NCI-H82 (cell line): Measurements from ENCODE around the gene LINGO3.
"Not testable (repeated sequence)": the region's sequence is repeated elsewhere in the genome, so short reads cannot be mapped to it uniquely, and the experiment has no call there.

ENCODE experiments used
- DNase-seq: peaks from one replicate; lab custom pipeline; 2025; lab: John Stamatoyannopoulos, UW

Gene LINGO3, protein sequence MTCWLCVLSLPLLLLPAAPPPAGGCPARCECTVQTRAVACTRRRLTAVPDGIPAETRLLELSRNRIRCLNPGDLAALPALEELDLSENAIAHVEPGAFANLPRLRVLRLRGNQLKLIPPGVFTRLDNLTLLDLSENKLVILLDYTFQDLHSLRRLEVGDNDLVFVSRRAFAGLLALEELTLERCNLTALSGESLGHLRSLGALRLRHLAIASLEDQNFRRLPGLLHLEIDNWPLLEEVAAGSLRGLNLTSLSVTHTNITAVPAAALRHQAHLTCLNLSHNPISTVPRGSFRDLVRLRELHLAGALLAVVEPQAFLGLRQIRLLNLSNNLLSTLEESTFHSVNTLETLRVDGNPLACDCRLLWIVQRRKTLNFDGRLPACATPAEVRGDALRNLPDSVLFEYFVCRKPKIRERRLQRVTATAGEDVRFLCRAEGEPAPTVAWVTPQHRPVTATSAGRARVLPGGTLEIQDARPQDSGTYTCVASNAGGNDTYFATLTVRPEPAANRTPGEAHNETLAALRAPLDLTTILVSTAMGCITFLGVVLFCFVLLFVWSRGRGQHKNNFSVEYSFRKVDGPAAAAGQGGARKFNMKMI

DNA sequence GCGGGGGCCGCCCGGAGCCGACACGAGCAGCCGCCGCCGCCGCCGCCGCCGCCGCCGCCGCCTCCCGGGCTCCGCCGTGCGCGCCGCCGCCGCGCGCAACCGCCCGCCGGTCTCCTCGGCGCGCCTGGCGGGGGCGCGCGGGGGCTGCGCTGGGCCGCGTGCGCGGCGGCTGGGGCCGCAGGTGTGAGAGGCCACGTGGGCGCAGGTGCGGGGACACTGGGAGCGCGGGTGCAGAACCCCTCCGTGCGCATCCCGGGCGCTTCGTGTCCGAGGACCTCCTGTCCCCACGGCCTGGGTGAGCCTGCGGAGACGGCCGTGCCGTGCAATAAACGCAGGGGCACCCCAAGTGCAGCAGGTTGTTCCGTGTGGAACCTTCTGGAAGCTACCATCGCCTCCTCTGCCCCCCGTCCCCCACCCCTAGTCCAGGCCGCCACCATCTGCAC is at the start of gene LINGO3:
Gene LINGO3 (minus strand): TSS at position 41 of the 443 bp plus-strand sequence. CDS start 16,378 bp downstream, outside the sequence.
- no peak for DNase-seq

DNA sequence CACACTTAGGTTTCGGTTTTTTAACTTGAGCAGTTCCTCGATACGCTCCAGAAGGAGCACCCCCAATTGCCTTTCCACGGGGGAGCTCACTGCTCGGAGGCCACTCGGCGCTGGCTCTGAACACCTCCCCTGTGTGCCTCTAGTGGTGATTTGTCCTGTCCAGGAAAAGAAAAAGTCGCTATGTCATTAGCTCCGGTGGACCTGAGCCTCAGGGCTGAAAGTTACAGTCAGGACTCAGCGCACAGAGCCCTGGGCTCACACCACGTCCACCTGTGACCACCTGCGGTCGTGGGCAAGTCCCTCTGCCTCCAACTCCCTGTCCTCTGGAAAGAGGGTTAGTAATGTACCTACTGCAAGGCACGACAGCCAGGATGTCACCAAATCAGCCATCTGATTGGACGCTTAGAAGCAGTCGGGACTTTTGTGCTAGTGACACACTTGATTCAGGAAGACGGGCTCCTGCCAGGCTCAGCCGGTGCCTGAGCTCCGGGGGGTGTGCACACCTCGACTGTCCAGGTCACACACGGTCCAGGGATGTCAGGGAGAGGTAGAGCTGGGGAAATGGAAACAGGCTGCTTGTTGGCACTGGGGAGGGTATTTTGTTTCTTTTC is 48.2 kb upstream of the LINGO3 start:
- DNase-seq, result no peak

DNA sequence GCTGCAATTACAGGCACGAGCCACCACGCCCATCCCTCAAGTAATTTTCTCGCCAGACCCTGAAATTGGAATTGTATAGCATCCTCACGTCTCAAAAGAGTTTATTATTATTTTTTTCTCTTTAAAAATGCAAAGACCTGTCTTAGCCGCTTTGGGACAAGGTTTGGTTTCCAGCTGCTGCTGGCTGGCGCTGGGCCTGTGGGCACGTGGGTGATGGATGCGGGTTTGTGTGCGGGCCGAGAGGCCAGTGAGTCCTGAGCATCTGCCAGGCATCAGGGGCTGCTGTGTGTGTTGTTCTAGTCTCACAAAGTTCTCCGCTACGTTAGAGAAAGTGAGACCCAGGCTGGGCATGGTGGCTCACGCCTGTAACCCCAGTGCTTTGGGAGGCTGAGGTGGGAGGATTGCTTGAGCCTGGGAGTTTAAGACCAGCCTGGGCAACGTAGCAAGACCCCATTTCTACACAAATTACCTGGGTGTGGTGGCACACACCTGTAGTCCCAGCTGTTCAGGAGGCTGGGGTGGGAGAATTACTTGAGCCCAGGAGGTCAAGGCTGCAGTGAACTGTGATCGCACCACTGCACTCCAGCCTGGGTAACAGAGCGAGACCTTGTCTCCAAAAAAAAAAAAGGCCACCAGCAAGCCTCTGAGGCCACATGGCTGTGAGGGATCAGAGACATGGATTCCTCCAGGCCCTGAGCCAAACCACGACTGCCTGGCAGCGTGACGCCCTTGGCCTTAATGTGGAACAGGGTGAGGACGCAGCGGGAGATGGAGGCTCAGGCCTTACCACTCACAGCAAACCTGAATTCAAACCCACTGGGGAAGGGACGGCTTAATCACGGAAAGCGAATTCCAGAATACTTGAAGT is 47.4 kb upstream of the LINGO3 start:
- DNase-seq, result no peak

DNA sequence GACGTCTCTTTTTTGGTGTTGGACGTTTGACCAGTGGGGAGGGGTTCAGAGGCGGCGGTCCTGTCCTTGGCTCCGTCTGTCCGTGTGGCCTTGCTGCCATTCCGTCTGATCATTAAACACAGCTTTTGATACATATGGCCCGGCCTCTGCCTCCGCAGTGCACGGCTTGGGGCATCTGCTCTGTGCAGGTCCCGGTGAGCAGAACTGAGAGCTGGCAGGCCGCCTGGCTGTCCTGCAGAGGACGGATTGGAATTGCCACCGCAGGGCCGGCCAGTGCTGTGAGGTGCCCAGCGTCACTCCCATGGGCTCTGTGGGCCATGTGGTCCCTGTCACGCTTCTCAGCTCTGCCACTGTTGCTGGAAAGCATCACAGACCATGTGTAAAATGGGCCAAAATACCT is 46.7 kb upstream of the LINGO3 start:
- DNase-seq, result no peak

DNA sequence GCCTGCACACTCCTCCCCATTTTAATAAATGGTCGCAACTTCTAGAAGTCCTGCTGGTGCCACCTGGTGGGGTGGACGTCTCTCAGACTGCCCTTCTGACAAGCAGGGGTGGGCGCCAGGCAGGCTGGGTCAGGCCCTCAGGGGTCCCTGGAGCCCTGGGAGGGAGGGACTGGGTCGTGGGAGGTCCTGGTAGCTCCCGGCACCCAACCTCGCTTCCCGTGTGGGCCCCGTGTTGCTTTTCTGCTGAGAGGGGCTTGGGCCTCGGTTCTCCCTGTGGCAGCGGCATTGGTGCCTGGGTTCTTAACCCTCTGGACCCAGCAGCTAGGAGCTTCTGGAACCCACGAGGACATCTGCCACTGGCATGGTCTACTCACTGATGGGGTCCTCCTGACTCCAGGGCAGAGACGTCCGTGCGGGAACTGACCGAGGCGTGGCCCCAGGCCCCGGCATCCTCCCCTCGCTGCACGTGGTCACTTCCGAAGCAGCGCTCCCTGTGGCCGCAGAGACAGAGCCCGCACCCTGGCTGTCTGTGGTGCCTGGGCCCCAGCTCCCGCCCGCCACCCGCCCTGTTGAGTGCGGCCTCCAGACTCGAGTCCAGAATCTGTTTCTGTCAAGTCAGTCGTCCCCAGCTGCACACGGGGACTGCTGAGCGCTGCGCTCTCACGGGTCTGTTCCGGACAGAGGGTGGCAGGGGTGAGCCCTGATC is 46.1 kb upstream of the LINGO3 start:
- no peak for DNase-seq

DNA sequence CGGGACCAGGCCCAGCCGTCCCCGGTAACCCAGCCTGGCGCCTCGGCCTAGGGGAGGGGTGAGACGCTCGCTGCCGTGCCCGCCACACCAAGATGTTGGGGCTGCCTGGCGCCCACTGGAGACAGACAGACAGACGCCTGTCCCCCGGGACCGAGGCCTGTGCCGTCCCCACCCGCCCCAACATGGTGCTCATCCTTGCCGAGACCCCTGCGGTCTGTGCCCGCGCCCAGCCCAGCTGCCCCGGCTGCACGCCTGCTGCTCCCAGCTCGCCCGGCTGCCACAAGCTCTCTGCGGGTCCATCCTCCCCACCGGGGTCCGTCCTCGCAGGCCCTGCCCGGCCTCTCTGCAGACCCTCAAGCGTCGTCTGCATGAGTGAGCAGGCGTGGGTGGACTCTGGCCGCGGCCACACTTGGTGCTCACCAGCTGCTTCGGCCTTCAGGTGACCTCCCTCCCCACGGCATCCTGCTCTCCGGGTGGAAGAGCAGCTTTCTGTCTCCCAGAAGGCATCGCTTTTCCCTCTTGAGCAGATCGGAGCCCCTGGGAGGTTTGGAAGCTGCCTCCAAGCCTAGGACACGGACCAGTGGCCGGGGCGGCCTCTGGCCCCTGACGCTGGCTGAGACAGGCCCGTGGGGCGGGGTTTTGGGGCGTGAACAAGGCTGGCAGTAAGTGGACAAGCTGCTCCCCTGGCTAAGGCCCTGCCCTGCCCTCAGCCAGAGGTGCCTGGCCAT is 45.4 kb upstream of the LINGO3 start:
- no peak for DNase-seq

DNA sequence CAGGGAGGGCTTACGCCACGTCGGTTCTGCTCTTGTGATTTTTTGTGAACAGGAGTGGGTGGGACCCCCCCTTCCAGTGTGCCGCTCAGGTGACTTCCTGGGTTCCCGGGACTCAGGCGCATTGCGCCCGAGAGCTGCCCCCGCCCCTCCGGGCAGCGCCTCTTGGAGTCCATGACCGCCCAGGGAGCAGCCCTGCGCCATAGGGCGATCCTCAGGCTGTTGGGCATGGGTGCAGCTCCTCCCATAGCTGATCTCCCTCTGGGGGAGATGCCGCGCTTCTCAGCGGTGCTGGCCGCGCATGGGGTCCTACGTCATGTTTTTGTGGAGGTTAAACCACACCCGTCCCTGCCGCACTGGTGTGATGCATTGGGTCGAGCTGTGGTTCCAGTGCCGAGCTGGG is 44.2 kb upstream of the LINGO3 start:
- DNase-seq, result no peak

DNA sequence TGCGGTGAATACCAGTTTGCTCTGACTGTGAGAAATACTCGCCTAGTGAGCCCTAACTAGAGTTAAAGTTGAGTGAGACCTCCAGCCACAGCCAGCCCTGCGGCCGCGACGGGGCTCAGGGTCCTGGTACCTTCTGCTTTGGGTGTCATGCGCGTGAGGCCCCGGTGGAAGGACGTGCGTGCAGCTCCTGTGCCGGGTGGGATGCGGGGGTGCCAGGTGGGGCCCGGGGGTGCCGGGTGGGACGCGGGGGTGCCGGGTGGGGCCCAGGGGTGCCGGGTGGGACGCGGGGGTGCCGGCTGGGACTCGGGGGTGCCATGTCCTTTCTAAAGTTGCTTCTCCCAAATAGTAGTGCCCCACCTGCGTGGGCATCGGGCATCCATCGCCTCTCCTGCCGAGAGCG is 43.6 kb upstream of the LINGO3 start:
- no peak for DNase-seq

DNA sequence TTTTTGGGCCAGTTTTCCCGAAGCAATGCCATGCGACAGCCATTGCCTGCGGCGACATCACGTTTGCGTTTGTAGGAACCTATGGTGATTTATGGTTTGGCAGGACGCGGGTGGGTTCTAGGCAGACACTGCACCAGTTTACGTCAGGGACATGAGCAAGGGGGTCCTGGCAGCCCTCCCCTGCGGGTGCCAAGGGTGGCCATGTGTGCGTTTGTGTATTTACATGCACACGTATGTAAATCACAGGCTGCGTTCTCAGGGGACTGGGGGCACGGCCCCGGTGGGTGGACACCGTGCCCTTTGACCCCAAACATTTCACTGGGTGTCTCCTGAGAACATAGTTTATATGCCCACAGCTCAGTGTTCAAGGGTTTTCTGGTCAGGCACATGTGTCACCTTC is 42.7 kb upstream of the LINGO3 start:
- DNase-seq, result no peak

DNA sequence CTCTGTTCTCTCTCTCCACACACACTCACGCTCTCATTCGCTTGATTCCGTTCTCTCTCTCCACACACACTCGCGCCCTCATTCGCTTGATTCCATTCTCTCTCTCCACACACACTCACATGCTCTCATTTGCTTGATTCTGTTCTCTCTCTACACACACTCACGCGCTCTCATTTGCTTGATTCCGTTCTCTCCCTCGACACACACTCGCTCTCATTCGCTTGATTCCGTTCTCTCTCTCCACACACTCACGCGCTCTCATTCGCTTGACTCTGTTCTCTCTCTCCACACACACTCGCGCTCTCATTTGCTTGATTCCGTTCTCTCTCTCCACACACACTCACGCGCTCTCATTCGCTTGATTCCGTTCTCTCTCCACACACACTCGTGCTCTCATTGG is 41.9 kb upstream of the LINGO3 start:
- not testable (repeated sequence) for DNase-seq

DNA sequence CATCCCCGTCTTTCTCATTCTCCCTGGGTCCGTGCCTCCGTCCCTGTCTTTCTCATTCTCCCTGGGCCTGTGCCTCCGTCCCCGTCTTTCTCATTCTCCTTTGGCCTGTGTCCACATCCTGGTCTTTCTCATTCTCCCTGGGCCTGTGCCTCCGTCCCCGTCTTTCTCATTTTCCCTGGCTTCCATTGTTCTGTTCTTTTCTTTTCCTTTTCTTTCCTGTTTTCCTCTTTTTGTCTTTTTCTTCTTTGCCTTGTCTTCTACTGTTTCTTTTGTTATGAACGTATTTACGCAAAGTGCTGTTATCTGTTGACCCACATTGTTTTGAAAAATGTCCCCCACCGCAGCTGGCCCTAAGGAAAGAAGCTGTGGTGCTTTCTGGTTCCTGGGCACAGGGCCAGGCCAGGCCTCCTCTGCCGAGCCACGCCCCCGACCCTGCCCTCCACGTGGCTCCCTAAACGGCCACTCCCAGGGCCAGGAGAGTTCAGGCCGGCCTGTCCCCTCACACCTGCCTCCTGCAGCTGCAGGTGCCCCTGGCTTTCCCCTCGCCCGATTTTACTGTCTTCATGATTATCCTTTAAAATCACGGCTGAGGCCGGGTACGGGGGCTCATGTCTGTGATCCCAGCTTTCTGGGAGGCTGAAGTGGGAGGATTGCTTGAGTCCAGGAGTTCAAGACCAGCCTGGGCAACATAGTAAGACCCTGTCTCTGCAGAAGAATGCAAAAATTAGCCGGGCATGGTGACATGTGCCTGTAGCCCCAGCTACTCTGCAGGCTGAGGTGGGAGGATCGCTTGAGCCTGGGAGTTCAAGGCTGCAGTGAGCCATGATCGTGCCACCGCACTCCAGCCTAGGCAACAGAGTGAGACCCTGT is 38.1 kb upstream of the LINGO3 start:
- no peak for DNase-seq

DNA sequence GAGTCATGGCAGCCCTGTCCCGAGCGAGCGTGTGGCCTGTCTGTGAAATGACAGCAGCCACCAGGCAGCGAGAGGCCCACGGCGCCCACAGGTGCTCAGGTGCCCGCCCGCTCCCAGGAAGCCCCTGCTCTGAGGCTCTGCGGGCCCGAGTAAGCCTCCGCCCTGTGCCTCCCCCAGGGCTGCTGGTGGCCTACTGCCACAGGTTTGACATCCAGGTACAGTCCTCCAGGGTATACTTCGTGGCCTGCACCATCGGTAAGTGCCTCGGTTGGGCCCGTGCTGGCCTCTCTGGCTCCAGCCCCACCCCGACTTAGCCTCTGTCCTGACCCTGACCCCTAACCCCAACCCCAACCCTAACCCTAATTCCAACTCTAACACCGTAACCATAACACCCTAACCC is 37.1 kb upstream of the LINGO3 start:
- no peak for DNase-seq

DNA sequence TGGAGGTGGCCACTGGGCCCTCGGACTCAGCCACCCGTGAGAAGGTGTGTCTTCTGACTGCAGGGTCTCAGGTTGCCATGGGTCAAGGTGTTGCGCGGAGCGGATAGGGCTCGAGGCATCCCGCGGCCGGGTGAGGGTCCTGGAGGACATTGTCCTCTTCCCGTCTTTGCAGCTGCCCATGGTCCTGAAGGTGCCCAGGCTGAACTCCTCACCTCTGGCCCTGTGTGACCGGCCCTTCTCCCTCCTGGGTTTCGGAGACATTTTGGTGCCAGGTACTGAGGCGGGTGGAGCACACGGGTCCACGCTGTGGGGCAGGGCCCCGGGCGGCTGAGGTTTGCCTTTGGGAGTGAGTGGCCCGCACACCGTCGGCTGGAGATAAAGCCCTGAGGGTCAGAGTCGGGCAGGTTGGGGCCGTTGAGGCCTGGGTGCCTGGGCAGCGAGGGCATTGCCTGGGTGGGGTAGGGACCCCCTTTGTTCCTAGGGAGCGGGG is 36.5 kb upstream of the LINGO3 start:
- no peak for DNase-seq

DNA sequence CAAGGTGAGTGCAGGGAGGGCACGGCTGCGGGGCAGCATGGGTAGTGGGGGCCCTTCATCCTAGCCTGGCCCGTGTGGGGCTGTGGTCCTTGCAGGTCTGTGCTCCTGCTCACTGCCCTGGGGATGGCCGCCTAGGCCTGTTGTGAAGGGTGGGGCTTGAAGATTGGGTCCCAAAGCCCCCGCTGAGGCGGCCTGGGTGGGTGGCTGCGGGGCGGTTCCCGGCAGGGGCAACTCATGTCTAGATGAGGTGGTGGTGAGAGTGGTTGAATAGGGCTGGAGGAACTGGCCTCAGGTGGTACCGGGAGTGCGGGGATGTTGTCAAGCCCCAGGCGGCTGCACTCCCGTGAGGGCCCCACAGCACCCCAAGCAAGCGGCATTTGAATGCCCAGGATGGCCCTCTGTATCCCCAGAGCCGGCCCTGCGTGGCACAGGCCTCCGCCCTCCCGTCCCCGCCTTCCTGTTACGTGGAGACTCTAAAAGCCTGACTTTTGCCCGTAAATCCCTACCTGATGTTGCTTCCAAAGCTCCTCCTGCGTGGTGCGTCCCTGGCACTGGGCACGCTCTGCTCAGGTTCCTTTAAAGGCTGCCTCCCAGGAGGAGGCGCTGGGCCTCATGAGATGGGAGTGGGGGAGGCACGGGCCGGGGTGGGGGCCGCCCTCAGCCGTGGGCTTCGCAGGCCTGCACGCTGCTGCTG is 35.5 kb upstream of the LINGO3 start:
- no peak for DNase-seq

DNA sequence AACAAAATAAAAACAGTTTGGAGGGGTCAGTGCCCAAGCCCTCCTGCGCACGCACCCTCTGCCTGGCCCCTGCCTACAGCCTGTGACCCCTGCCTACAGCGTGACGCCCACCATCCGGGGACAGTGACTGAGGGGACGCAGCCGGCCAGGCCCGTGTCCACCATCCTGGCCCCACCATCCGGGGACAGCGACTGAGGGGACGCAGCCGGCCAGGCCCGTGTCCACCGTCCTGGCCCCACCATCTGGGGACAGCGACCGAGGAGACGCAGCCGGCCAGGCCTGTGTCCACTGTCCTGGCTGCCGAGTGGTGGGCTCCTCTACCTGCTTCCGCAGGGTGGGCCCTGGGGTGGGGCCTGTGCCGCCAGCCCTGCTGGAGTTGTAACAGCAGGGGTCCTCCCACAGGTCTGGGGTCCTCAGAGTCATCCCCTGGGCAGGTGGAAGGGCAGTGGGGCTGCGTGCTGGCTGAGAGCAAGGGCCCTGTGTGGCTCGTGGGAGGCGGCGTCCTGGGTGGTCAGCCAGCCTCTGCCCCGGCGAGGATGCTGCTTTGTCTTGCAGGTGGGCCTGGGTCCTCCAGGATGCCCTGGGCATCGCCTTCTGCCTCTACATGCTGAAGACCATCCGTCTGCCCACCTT is 34.8 kb upstream of the LINGO3 start:
- DNase-seq, result no peak

DNA sequence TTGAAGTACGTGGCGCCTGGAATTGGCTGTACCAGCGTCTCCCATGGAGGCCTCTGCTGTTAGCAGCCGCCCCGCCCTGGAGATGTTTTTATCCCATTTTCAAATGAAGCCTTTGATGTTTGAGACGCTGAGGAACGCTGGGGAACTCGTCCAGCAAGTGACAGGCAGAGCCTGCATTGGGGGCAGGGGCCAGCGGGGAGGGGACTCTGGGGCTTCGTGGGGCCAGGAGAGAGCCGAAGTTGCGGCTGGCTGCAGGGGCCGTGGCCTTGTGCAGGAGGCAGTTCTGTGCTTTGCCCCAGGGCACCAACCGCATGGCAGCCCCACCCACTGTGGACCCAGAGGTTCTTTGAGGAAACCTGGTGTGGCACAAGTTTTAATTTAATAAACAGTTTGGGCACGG is 34.0 kb upstream of the LINGO3 start:
- no peak for DNase-seq

DNA sequence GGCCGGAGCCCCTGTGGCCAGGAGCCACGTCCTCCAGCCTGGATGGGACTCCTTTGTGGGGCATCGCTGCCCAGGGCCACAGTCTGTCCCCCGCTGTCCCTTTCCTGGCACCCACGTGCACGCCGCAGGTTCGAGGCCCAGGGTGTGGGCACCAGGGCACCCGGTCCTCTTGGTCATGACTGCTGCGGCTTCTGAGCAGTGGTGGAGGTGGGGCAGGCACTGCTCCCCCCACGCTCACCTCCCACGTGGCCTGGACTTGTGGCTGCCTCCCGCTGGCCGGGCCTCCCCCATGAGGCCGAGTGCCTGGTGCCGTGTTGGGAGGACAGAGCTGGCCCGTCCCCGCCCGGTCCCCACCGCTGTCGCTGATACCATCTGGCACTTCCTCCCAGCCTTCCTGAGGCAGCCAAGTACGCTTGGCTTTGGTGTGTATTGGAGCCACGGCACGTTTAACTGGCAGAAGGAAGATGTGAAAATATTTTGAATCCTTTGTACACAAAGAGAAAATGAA is 33.3 kb upstream of the LINGO3 start:
- no peak for DNase-seq

DNA sequence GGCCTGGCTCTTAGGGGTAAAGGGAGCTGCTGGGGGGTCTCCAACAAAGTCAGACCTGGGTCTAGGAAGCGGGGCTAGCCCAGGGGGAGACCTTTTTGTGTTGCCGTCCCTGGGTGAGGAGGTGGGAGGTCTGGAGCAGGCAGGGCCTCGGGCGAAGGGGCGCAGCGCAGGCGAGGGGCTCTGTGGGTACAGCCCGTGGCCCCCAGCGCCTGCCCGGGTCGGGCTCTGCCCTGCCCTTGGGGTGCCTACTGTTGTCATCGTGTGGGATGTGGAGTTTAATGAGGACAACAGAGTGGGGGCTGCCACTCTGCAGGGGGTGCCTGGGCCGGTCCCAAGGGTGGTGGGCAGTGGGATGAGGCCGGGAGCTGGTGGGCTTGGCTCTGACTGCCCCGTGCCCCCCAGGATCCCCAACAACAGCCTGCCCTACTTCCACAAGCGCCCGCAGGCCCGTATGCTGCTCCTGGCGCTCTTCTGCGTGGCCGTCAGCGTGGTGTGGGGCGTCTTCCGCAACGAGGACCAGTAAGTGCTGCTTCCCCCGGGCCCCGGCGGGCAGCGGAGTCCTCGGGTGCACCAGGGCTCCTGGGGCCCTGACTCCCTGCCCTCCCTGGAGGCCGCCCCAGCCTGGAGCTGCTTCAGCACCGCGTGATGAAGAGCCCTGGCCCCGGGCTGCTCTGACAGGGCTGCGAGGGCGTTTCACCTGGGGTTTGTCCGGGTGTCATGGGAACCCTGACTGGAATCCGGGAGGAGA is 32.7 kb upstream of the LINGO3 start:
- DNase-seq, result no peak
